GM21390 (cell line): ENCODE data around the gene BAG5.
"Not testable (repeated sequence)": the region's sequence is repeated elsewhere in the genome, so short reads cannot be mapped to it uniquely, and the experiment has no call there.

Experiments
- ATAC-seq: cut with Tn5 transposase; IDR thresholded peaks from one replicate; pipeline ENCODE4 v1.9.1; 2021; ENCODE audit not compliant: unreplicated experiment

The BAG5 gene

GRCh38 chr14:103524002-103524935 is 38.2 kb downstream of the BAG5 start:
- no peak for ATAC-seq

GRCh38 chr14:103523575-103523954 is 38.9 kb downstream of the BAG5 start:
- no peak for ATAC-seq

DNA sequence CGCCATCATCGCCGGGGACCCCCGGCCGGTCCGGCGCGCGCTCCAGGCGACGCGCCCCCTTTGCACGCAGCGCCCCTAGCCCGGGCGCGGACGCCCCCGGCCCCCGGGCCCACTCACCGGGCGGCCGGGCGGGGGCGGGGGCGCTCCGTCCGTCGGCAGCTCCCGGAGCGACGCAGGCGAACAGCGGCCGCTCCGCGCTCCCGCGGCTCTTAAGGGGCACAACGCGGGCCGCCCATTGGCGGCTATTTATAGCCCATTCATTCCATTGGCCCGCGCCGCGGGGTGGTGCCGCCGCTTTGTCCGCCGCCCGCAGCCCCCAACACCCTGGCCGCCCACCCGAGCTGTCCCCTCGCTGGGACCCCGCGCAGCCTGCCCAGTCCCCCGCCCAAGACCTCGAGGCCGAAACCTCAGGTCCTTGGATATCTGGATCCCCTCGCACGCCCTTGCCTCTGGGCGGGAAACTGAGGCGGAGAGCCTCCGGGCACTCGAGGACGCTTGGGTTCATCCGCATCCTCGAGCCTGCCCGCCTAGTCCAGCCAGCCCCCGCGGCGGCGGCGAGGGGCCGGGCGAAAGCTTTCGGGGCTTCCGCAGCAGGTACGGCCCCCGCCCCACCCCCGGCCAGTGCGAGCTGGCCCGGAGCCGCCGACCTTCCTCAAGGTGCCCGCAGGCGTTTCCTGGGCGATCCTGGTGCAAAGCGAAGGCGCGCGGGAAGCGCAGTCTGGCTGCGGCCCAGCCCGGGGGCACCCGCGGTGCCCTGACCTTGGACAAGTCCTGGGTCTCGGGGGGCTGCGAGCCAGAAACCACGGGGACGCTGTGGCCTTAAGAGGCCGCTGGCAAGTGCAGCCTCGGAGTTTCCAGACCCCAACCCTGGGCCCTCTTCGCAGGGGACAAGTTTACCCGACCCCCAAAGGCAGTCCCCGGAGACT is 39.5 kb downstream of the BAG5 start, which contains the start of gene CKB:
Gene CKB (minus strand): TSS at position 182 of the 926 bp plus-strand sequence. CDS start 337 bp downstream, outside the sequence.
- ATAC-seq = no peak

GRCh38 chr14:103521951-103522563 is 40.4 kb downstream of the BAG5 start:
- ATAC-seq = no peak

GRCh38 chr14:103521438-103521950 is 41.0 kb downstream of the BAG5 start:
- ATAC-seq = peak; percentile 7

DNA sequence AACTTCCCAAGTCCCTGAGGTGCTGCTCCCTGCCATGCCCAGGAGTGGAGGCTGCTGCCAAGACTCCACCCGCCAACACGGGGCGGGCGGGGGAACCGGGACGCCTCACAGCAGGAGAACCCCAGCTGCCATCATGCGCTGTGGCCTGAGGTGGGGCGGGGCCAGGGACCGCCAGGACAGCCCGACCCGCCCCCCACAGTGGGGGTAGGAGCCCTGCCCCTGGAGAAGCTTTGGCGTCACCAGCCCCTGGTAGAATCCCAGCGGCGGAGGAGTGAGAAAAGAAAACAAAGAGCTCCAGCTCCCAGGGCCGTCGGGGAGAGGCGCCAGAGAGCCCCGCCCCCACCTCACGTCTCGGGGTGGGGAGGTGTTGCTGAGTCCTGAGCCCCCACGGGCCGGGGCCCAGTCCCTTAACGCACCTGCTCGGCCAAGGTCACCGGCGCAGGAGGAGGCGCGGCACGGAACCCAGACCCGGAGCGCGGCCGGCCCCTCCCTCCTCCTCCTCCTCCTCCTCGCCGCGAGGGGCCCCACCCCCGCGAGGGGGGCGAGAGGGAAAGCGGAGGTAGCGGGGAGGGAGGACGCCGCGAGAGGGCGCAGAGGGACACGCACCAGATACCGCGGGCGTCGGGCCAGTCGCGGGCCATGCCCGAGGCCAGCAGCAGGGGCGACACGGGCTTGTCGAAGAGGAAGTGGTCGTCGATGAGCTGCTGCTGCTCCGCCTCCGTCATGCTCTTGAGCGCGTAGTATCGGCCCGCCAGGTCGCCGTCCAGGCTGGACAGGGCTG is 41.6 kb downstream of the BAG5 start:
- ATAC-seq = peak; percentile 46

- ATAC-seq = no peak
Measured at GRCh38 chr14:103520269-103520656, 42.2 kb downstream of the BAG5 start.

- no peak for ATAC-seq
Measured at GRCh38 chr14:103519837-103520212, 42.6 kb downstream of the BAG5 start.

- ATAC-seq = no peak
Measured at GRCh38 chr14:103519043-103519836, 43.2 kb downstream of the BAG5 start.

DNA sequence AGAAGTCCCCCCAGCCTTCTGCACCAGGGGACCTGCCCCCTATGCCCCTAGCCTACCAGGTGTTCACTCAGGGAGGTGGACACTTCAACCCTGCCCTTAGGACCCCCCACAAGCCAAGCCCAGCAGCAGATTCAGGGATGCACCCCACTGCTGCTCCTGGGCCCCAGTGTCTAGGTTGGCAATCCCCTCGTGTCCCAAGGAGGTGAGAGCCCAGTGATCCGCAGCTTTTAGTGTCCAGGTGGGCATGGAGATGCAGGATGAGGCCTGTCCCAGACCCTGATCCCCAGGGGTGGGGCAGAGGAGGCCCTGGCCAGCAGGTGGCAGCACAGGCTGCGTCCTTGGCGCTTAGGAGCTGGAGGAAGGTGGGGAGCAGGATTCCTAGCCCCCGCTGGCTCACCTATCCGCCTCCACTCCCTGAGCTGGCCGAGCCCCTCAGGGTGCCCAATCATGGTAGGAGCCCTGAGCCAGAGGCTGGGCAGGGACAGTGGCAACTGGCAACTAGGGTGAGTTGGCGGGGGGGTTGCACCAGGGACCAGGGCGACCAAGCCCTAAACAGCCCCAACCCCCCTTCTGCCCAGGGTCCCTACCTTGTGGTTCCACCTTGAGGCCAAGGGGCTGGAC is 43.9 kb downstream of the BAG5 start:
- no peak for ATAC-seq

- ATAC-seq = no peak
Measured at GRCh38 chr14:103517721-103518421, 44.6 kb downstream of the BAG5 start.

DNA sequence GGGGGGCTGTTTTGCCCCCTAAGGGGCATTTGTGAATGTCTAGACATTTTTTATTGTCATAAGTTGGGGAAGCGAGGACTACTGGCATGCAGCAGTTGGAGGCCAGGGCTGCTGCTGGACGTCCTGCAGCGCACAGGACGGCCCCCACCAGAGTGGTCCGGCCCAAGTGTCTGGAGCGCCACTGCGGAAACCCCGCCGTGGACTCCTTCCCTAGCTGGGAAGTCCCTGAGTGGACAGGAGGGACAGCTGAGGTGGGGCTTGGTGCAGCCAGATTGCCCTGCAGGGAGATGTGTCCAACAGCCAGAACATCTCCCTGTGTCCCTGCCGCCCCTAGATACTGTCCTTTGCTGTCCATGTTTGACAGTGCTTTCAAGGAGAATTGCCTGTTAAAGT is 45.3 kb downstream of the BAG5 start:
- no peak for ATAC-seq

- ATAC-seq = no peak
Measured at GRCh38 chr14:103516426-103517173, 45.9 kb downstream of the BAG5 start.

DNA sequence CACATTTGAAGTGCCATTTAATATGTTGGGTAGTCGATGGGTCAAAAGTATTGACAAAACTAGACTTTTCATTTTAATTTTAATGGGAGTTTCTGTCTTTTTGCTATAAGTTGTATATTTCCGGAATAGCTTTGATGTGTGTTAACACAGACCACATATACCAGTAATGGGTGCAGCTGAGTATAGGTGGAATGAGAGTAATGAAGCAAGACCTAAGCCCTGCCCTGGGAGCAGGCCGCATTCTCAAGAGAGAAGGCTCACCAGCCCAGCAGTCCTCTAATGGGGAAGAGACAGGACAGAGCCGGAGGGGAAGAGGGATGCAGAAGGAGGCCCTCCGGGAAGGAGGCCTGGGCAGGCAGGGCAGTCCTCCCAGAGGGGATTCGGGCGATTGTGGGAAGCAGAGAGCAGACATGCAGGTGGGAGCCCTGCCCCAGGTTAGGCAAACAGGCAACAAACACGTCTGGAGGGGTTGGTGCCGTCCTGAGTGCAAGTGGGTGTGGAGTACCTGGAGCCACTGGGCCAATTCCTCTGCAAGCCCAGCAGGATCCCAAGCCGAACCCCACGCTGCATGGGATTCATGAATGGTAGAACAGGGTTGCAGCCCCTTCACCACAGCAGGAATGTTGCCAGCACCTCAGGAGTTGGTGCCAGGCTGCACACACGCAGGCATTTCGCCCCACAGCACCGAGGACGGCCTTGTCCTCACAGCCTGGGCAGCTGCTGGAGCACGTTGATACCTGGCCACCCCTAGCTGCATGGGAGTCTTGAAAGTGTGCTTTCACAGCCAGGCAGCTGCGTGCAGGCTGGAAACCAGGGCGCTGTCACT is 47.6 kb downstream of the BAG5 start:
- no peak for ATAC-seq

DNA sequence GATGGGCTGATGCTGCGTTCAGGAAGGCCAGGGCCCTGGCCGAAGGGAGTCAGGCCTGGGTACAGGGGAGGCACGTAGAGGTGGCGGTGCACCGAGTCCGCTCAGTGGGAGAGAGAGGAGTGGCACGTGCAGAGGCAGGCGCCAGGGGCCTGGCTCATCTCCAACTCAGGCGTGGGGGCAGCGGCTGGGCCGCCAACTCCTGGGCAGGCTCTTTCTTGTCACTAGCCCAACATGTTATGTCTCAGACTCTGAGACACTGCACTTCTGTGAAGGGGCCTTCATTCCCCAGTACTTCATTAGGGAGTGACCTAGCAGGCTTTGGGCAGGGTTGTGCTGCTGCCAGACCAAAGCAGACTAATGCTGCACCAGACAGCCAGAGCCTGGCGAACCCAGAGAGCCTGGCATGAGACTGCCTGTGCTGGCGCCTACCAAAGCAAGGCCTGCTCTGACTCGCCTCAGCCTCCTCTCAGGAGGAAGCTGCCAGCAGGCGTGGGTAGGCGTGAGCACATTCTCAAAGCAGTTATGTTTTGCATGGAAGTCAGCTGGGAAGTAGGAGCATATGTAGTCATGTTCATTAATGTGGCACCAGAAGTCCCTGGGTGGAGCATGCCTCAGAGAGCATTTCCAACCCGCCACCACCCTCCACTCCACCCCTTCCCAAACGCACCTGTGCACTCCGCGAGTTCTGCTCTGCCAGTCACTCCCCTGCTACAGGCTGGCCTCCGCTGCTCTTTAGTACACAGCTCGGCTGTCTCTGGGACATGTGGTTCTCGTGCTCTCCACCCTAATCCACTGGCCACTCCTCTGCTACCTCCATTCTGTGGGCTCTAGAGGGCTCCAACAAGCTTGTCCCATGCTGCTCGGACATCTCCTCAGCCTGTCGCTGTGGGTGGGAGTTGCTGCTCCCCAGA is 49.5 kb downstream of the BAG5 start:
- no peak for ATAC-seq

DNA sequence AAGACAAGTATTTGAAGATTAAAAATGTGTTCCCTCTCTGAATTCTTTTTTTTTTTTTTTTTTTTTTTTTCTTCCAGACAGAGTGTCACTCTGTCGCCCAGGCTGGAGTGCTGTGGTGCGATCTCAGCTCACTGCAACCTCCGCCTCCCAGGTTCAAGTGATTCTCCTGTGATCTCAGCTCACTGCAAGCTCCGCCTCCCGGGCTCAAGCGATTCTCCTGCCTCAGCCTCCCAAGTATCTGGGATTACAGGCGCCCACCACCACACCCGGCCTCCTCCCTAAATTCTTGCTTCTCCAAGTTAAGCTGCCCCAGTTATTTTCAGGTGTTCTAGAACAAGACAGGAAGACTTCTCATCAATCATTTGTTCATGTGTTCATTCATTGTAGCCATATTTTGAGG is 50.3 kb downstream of the BAG5 start:
- ATAC-seq = not testable (repeated sequence)
